ENCODE results near the gene MRPL20.

Gene MRPL20

DNA sequence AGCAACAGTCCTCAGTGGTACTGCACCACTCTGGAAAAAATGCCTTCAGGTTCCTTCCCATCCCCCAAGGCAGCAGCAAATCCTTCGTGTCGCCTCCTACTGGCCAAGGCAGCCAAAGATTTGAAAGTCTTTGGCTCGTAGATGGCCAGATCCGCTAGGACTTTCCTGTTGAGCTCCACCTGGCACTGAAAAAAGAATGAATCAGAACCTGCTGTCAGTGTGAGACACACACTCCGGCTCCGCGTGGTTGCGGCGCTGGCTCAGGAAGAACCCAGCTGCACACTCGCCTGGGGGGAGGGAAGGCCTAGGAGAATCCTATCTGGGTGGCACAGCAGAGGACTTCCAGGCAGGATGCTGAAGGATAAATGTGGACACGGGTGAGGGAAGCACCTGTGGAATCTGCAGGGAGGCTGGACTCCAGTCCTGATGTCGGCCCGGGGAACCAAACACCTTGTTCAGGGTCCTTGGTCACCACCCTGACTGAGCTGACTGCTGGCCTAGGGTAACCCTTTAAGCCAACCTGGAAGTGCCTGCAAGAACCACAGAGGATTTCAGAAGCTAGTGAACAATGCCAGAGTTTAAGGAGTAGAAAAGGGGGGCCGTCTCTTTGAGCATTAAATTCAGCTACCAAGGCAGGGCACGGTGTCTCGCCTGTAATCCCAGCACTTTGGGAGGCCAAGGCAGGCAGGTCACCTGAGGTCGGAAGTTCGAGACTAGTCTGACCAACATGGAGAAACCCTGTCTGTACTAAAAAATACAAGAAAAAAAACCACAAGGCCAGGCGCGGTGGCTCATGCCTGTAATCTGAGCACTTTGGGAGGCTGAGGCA, 4.8 kb downstream of the MRPL20 start:
- TF ChIP-seq, protein P1, sequence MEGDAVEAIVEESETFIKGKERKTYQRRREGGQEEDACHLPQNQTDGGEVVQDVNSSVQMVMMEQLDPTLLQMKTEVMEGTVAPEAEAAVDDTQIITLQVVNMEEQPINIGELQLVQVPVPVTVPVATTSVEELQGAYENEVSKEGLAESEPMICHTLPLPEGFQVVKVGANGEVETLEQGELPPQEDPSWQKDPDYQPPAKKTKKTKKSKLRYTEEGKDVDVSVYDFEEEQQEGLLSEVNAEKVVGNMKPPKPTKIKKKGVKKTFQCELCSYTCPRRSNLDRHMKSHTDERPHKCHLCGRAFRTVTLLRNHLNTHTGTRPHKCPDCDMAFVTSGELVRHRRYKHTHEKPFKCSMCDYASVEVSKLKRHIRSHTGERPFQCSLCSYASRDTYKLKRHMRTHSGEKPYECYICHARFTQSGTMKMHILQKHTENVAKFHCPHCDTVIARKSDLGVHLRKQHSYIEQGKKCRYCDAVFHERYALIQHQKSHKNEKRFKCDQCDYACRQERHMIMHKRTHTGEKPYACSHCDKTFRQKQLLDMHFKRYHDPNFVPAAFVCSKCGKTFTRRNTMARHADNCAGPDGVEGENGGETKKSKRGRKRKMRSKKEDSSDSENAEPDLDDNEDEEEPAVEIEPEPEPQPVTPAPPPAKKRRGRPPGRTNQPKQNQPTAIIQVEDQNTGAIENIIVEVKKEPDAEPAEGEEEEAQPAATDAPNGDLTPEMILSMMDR (conservative IDR thresholded peaks at IDR 0.05; ENCODE audit: low read depth, low read length): peak; percentile 77
- H3K4me3 ChIP-seq (ENCODE audit: low read length): no peak overlapping the region
- peak; percentile 30 for DNase-seq (ENCODE audit: low read depth)

DNA sequence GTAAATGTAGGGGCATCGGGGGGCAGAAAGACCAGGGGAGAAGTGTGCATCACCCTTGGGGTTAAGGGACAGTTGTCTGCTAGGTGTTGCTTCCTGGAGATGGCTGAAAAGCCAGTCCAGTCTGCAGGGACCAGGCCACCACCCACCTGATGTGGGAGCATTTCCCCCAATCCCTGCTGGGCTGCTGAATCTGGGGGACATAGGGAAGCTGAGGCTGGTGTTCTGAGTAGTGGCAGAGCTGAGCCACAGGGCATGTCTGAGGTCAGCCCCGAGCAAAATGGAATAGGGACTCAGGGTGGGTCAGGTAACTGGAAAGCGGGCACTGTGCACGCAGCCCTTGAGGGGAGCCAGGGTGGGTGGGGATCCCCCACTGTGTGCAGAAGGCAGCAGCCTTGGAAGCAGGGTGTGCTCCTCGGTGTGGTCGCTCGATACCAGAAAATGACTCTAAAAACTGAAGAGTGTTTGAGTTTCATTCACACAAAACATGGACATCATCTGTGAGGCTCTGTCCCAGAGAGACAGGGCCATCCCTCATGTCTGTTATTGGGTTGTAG, 5.6 kb downstream of the MRPL20 start:
- DNase-seq (ENCODE audit: low read depth): no peak
- TF ChIP-seq, protein P1 (conservative IDR thresholded peaks at IDR 0.05; ENCODE audit: low read depth, low read length): no peak
- H3K4me3 ChIP-seq (ENCODE audit: low read length): no peak overlapping the region

- TF ChIP-seq, protein P1 (conservative IDR thresholded peaks at IDR 0.05; ENCODE audit: low read depth, low read length): no peak
- peak overlapping the region; percentile 94 for H3K4me3 ChIP-seq (ENCODE audit: low read length)
- DNase-seq (ENCODE audit: low read depth): no peak
These were observed 6.3 kb downstream of the MRPL20 start for GRCh38 chr1:1400576-1401456.

- TF ChIP-seq, protein P1 (conservative IDR thresholded peaks at IDR 0.05; ENCODE audit: low read depth, low read length): no peak
- DNase-seq (ENCODE audit: low read depth): no peak
- H3K4me3 ChIP-seq (ENCODE audit: low read length): peak overlapping the region; percentile 94
These were observed 7.1 kb downstream of the MRPL20 start for GRCh38 chr1:1399872-1400575.

DNA sequence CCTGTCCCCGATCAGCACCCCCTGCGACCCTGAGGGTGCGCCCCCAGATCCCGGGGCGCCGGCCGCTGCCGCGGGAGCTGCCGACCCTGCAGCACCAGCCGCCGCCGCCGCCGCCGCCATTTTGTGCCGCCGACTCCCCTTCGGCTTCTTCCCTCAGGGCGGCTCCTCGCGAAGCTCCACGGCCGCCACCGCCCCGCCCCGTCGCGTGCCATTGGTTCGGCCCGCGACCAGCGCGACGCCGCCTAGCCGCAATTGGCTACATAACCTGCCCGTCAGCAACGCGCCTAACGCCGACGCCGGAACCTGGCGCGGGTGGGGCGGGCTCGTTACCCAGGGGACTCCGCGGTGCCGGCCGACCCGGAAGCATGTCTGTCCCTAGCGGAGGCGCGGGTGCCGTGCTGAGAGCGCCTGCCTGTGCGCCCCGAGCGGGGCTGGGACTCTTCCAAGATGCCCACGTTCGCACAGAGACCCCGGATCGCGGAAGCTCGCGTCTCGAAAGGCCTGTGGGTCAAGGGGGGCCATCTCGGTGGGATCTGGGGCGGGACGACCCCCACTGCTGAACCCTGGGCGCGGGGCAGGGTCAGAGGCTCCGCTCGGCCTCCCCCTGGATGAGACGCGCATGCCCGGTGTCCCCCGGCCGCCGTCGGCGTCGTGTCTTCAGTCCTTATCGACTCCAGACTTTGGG, 7.8 kb downstream of the MRPL20 start, which contains the start of gene CCNL2:
CCNL2 (minus strand) TSS at position 149 of the 685 bp plus-strand sequence; CDS start at position 120, 29 bp downstream.
- TF ChIP-seq, protein P1 (conservative IDR thresholded peaks at IDR 0.05; ENCODE audit: low read depth, low read length): peak; percentile 45
- peak; percentile 91 for DNase-seq (ENCODE audit: low read depth)
- H3K4me3 ChIP-seq (ENCODE audit: low read length): peak within 1 kb of the TSS; percentile 94

GRCh38 chr1:1398677-1399186, 8.4 kb downstream of the MRPL20 start:
- TF ChIP-seq, protein P1 (conservative IDR thresholded peaks at IDR 0.05; ENCODE audit: low read depth, low read length): no peak
- H3K4me3 ChIP-seq (ENCODE audit: low read length): peak overlapping the region; percentile 91
- DNase-seq (ENCODE audit: low read depth): no peak

Data from retinal pigment epithelial cell (primary cell).